ENCODE data around the gene PALMD. TPM values are rescaled to one million over a fixed set of nuclear protein-coding genes. Genes with fewer than 3 reads are reported as not detected.

The PALMD gene
- polyA plus RNA-seq, 3 donors: not detected

DNA sequence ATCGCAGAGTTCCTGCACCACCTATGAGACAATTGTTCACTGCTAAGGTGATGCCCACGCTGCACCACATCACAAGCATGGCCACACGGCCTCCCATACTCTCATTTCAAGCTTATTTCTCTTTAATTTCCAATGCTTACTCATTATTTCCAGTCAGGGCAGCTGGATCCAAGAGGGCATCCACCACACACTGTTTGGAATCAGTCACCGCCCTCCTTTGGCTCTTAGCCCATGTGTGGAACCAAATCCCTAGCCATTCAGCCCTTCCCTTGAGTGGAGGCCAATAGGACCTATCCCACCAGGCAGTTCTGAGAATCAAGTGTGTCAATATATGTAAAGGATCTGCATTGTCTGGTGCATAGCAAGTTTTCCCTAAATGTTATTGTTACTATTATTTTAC is 26.3 kb upstream of the PALMD start:
- H3K36me3 ChIP-seq (replicated peaks in 1 of 2; ENCODE audit: control insufficient read depth in 1 of 2, insufficient read depth in 2 of 2, low read length in 2 of 2): no peaks in the 10 kb centered on the region
- peaks cover 0 to 6% (median 2%) of the 10 kb centered on the region in 7 donors for H3K9me3 Mint-ChIP-seq
- H4K20me1 ChIP-seq (ENCODE audit: insufficient read depth, low read length): no peaks in the 10 kb centered on the region
- no peaks in the 10 kb centered on the region for H3K4me1 Mint-ChIP-seq
- 85% methylated on average over 3 of the region's 4 CpGs for WGBS (ENCODE audit: insufficient coverage)
- H3K27me3 Mint-ChIP-seq (ENCODE audit: low read depth in 3 of 3): peaks cover 2 to 3% (median 2%) of the 10 kb centered on the region in 3 donors
- H3K27ac Mint-ChIP-seq: no peak overlapping the region
- H3K9ac ChIP-seq (ENCODE audit: insufficient read depth, low read length, poor library complexity, severe bottlenecking): no peak overlapping the region
- no peaks in the 10 kb centered on the region for H3K79me2 ChIP-seq (ENCODE audit: insufficient read depth, low read length)
- no peaks in the 10 kb centered on the region for H3K36me3 Mint-ChIP-seq
- no peak overlapping the region for H3K4me3 ChIP-seq (replicated peaks in 1 of 3; ENCODE audit: low read depth in 2 of 3, low read length in 3 of 3)
- no peak for TF ChIP-seq CTCF (IDR thresholded peaks at IDR 0.05)
- H3K9me3 ChIP-seq (replicated peaks in 1 of 2; ENCODE audit: control insufficient read depth in 1 of 2, insufficient read depth in 1 of 2, low read length in 2 of 2): peaks cover 0 to 5% of the 10 kb centered on the region in 2 donors
- H3K27me3 ChIP-seq (ENCODE audit: control insufficient read depth in 2 of 2, insufficient read depth in 2 of 2, low read length in 2 of 2): no peaks in the 10 kb centered on the region
- intact Hi-C loops (cut with micrococcal nuclease): no loop called here
- no peak overlapping the region for H2AFZ ChIP-seq (ENCODE audit: insufficient read depth, low read depth, low read length, poor library complexity, severe bottlenecking)
- H3K27ac ChIP-seq (ENCODE audit: low read depth in 1 of 2, low read length in 2 of 2): no peak overlapping the region
- H3K4me1 ChIP-seq (ENCODE audit: control insufficient read depth in 1 of 2, insufficient read depth in 2 of 2, low read length in 2 of 2): no peaks in the 10 kb centered on the region
- no peak overlapping the region for H3K4me2 ChIP-seq (replicated peaks; ENCODE audit: extremely low read depth, low read length, poor library complexity, severe bottlenecking)
- no peak overlapping the region for H3K4me3 Mint-ChIP-seq
- DNase-seq: no peak

DNA sequence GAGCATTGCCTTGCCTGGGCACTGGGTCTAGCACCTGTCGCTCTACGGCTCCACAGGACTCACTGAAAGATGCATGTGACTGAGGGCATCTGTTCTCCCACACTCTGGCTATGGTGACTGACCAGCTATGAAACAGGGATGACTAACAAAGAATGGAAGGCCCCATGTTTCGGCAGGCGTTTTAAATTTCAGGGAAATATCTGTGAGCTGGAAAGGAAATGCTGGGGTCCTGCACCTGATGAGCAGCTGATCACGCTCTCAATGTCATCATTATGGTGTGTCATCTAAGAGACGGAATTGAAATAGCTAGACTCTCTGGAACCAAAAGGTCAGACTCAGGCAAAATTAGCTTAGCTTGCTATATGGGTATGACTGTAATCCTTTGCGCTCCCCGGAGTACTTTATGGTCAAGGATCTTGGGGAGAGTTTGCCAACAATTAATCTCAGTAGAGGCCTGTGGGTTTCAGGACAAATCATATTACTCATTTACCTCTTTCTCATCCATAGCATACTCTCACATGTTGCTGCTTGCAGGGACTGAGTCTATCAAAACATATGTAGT is 24.5 kb upstream of the PALMD start:
- Mint-ChIP-seq H3K27ac (no peak overlapping the region), H3K4me3 (no peak overlapping the region), H3K27me3 (ENCODE audit: low read depth in 3 of 3) (peaks cover 2 to 4% (median 2%) of the 10 kb centered on the region in 3 donors), H3K4me1 (no peaks in the 10 kb centered on the region), H3K36me3 (no peaks in the 10 kb centered on the region), H3K9me3 (peaks cover 0 to 5% (median 1%) of the 10 kb centered on the region in 7 donors)
- Histone ChIP-seq H3K4me1 (ENCODE audit: control insufficient read depth in 1 of 2, insufficient read depth in 2 of 2, low read length in 2 of 2) (no peaks in the 10 kb centered on the region), H4K20me1 (ENCODE audit: insufficient read depth, low read length) (no peaks in the 10 kb centered on the region), H3K79me2 (ENCODE audit: insufficient read depth, low read length) (no peaks in the 10 kb centered on the region), H3K4me3 (replicated peaks in 1 of 3; ENCODE audit: low read depth in 2 of 3, low read length in 3 of 3) (no peak overlapping the region), H3K27me3 (ENCODE audit: control insufficient read depth in 2 of 2, insufficient read depth in 2 of 2, low read length in 2 of 2) (no peaks in the 10 kb centered on the region), H3K9me3 (replicated peaks in 1 of 2; ENCODE audit: control insufficient read depth in 1 of 2, insufficient read depth in 1 of 2, low read length in 2 of 2) (peaks cover 0 to 5% of the 10 kb centered on the region in 2 donors), H3K27ac (ENCODE audit: low read depth in 1 of 2, low read length in 2 of 2) (no peak overlapping the region), H3K4me2 (replicated peaks; ENCODE audit: extremely low read depth, low read length, poor library complexity, severe bottlenecking) (no peak overlapping the region), H3K9ac (ENCODE audit: insufficient read depth, low read length, poor library complexity, severe bottlenecking) (no peak overlapping the region), H2AFZ (ENCODE audit: insufficient read depth, low read depth, low read length, poor library complexity, severe bottlenecking) (no peak overlapping the region), H3K36me3 (replicated peaks in 1 of 2; ENCODE audit: control insufficient read depth in 1 of 2, insufficient read depth in 2 of 2, low read length in 2 of 2) (no peaks in the 10 kb centered on the region)
- intact Hi-C loops (cut with micrococcal nuclease): no loop called here
- TF ChIP-seq CTCF (IDR thresholded peaks at IDR 0.05): no peak
- WGBS (ENCODE audit: insufficient coverage): 100% methylated on average over 5 of the region's 8 CpGs
- DNase-seq: no peak
